Measurements from ENCODE around the gene MSMO1. TPM values are rescaled to one million over a fixed set of nuclear protein-coding genes. Genes with fewer than 3 reads are reported as not detected.

MSMO1 gene
- total and polyA plus RNA-seq, 9 donors: 16.7 to 199 (median 25.7) TPM

DNA sequence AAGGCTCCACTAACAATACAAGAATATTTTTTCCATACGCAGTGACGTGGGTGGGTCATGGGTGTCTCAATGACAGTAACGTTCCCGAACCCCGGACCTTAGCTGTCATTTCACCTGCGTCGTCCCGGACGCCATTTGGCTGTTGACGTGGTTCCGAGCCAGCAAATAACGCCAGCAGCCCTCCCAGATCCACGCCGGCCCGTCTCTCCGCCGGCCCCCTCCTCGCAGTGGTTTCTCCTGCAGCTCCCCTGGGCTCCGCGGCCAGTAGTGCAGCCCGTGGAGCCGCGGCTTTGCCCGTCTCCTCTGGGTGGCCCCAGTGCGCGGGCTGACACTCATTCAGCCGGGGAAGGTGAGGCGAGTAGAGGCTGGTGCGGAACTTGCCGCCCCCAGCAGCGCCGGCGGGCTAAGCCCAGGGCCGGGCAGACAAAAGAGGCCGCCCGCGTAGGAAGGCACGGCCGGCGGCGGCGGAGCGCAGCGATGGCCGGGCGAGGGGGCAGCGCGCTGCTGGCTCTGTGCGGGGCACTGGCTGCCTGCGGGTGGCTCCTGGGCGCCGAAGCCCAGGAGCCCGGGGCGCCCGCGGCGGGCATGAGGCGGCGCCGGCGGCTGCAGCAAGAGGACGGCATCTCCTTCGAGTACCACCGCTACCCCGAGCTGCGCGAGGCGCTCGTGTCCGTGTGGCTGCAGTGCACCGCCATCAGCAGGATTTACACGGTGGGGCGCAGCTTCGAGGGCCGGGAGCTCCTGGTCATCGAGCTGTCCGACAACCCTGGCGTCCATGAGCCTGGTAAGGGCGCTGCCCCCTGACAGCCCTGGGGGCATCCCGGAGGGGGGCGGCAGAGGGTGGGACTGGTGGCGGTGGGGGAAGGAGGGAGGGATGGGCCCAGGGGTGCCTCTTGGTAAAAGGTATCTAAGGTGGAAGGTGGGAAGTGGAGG, 51.5 kb downstream of the MSMO1 start, which contains the start of gene CPE:
TSS of gene CPE (plus strand) at position 264 of the 933 bp plus-strand sequence. CDS start at position 478, 214 bp downstream.
- peak within 1 kb of the TSS; percentile 47 to 63 for H3K27ac ChIP-seq
- peak; percentile 67 to 81 (median 78) for DNase-seq
- H3K9me3 ChIP-seq: no peaks in the 10 kb centered on the region
- TF ChIP-seq POLR2A (IDR thresholded peaks at IDR 0.05) (peak; percentile 61), EP300 (IDR thresholded peaks at IDR 0.05) (no peak)
- TF ChIP-seq, protein P1, sequence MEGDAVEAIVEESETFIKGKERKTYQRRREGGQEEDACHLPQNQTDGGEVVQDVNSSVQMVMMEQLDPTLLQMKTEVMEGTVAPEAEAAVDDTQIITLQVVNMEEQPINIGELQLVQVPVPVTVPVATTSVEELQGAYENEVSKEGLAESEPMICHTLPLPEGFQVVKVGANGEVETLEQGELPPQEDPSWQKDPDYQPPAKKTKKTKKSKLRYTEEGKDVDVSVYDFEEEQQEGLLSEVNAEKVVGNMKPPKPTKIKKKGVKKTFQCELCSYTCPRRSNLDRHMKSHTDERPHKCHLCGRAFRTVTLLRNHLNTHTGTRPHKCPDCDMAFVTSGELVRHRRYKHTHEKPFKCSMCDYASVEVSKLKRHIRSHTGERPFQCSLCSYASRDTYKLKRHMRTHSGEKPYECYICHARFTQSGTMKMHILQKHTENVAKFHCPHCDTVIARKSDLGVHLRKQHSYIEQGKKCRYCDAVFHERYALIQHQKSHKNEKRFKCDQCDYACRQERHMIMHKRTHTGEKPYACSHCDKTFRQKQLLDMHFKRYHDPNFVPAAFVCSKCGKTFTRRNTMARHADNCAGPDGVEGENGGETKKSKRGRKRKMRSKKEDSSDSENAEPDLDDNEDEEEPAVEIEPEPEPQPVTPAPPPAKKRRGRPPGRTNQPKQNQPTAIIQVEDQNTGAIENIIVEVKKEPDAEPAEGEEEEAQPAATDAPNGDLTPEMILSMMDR (IDR thresholded peaks at IDR 0.05): peak in 2 of 3 donors; percentile 51 to 65
- no peaks in the 10 kb centered on the region for H3K36me3 ChIP-seq
- 1 to 2% (median 1%) methylated on average over 56 to 82 of the region's 82 CpGs for WGBS, 3 donors
- intact Hi-C loops (cut with DNase I): no loop called here
- H3K4me3 ChIP-seq: peak within 1 kb of the TSS; percentile 43
- H3K4me1 ChIP-seq (ENCODE audit: insufficient read depth): no peaks in the 10 kb centered on the region
- H3K27me3 ChIP-seq: no peaks in the 10 kb centered on the region

- TF ChIP-seq, protein P1 (IDR thresholded peaks at IDR 0.05): no peak
- TF ChIP-seq EP300 (IDR thresholded peaks at IDR 0.05) (no peak), POLR2A (IDR thresholded peaks at IDR 0.05) (no peak)
- peak in 4 of 5 donors; percentile 27 to 38 (median 34) for DNase-seq
- intact Hi-C loops (cut with DNase I): no loop called here
- H3K4me3 ChIP-seq: peak overlapping the region; percentile 43
- H3K4me1 ChIP-seq (ENCODE audit: insufficient read depth): peaks cover 2% of the 10 kb centered on the region
- no peaks in the 10 kb centered on the region for H3K36me3 ChIP-seq
- 55 to 75% (median 70%) methylated on average over 11 of the region's 11 CpGs for WGBS, 3 donors
- no peaks in the 10 kb centered on the region for H3K9me3 ChIP-seq
- no peaks in the 10 kb centered on the region for H3K27me3 ChIP-seq
- H3K27ac ChIP-seq: peak overlapping the region; percentile 47 to 63
Observed at GRCh38 chr4:165379678-165380064, 52.2 kb downstream of the MSMO1 start.

GRCh38 chr4:165380805-165381204, 53.3 kb downstream of the MSMO1 start:
- 62 to 74% (median 62%) methylated on average over 1 of the region's 1 CpG for WGBS, 3 donors
- TF ChIP-seq, protein P1 (IDR thresholded peaks at IDR 0.05): no peak
- no peak for TF ChIP-seq POLR2A (IDR thresholded peaks at IDR 0.05)
- TF ChIP-seq EP300 (IDR thresholded peaks at IDR 0.05): no peak
- no peaks in the 10 kb centered on the region for H3K27me3 ChIP-seq
- no peaks in the 10 kb centered on the region for H3K36me3 ChIP-seq
- H3K9me3 ChIP-seq: no peaks in the 10 kb centered on the region
- intact Hi-C loops (cut with DNase I): no loop called here
- no peak overlapping the region for H3K4me3 ChIP-seq
- peaks cover 2% of the 10 kb centered on the region for H3K4me1 ChIP-seq (ENCODE audit: insufficient read depth)
- DNase-seq: no peak
- H3K27ac ChIP-seq: no peak overlapping the region

- TF ChIP-seq EP300 (IDR thresholded peaks at IDR 0.05): no peak
- TF ChIP-seq, protein P1 (IDR thresholded peaks at IDR 0.05): no peak
- TF ChIP-seq POLR2A (IDR thresholded peaks at IDR 0.05): no peak
- intact Hi-C loops (cut with DNase I): no loop called here
- no peak overlapping the region for H3K27ac ChIP-seq
- no peaks in the 10 kb centered on the region for H3K36me3 ChIP-seq
- no peaks in the 10 kb centered on the region for H3K9me3 ChIP-seq
- peaks cover 2% of the 10 kb centered on the region for H3K4me1 ChIP-seq (ENCODE audit: insufficient read depth)
- no peaks in the 10 kb centered on the region for H3K27me3 ChIP-seq
- whole genome bisulfite sequencing, 3 donors: 91 to 97% (median 91%) methylated on average over 3 of the region's 3 CpGs
- DNase-seq: no peak
- no peak overlapping the region for H3K4me3 ChIP-seq
Observed at GRCh38 chr4:165381821-165382373, 54.4 kb downstream of the MSMO1 start.
